ENCODE results near the gene CNNM3. TPM values are rescaled to one million over a fixed set of nuclear protein-coding genes. Genes with fewer than 3 reads are reported as not detected.
"Not testable (repeated sequence)": the region's sequence is repeated elsewhere in the genome, so short reads cannot be mapped to it uniquely, and the experiment has no call there.

CNNM3 gene
- total RNA-seq, 1 donor from 2014 or later = 14.7 TPM

DNA sequence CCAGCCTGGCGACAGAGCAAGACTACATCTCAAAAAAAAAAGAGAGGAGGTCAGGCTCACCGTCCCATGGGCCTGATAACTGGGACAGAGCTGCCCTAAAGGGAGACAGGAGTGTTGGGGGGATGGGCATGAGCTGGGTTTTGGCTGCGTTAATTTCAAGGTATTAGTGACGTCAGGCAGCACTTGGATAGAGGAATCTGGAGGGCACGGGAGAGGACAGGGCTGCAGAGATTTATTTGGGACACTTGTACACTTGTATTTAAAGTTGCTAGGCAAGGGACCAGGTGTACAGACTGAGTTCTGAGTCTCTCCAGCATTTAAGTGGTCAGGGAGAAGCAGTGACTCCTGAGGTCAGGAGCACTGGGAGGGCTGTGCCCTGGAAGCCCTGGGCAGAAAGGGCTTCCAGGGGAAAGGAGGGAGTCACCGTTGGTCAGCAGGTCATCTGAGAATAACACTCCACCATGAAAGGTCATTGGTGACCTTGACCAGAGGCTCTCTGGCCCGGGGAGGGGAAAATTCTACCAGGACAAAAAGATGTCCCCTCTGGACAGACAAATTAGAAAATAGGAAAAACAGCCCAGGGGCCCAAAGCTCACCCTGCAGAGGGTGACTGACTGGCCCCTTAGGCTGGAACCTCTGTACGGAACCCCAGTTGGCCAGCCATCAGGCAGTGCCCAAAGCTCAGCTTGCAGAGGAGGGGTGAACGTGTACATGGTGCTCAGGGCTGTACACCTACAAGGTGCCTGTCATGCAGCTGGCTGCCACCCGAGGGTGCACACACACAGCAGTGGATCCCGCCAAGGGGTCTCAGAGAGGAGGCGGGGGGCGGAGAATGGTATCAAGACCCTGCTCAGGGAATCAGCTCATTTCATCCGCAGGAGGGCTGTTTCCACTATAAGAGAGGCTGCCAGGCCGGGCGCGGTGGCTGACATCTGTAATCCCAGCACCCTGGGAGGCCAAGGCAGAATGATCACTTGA lies 23.0 kb upstream of the CNNM3 start:
- no peak for DNase-seq (ENCODE audit: low spot score)
- no peaks in the 10 kb centered on the region for H3K36me3 Mint-ChIP-seq (ENCODE audit: low read depth, unreplicated experiment)
- no peaks in the 10 kb centered on the region for H3K9me3 Mint-ChIP-seq (ENCODE audit: unreplicated experiment)
- TF ChIP-seq CTCF (IDR thresholded peaks at IDR 0.05; ENCODE audit: unreplicated experiment) = no peak
- H3K4me3 Mint-ChIP-seq (ENCODE audit: unreplicated experiment) = no peak overlapping the region
- peaks cover 2% of the 10 kb centered on the region for H3K27me3 Mint-ChIP-seq (ENCODE audit: unreplicated experiment)
- no peak overlapping the region for H3K27ac Mint-ChIP-seq (ENCODE audit: unreplicated experiment)
- H3K4me1 Mint-ChIP-seq (ENCODE audit: unreplicated experiment) = no peaks in the 10 kb centered on the region

- no peak for DNase-seq (ENCODE audit: low spot score)
- Mint-ChIP-seq H3K27me3 (ENCODE audit: unreplicated experiment) (peaks cover 4% of the 10 kb centered on the region), H3K4me3 (ENCODE audit: unreplicated experiment) (no peak overlapping the region), H3K36me3 (ENCODE audit: low read depth, unreplicated experiment) (peaks cover 5% of the 10 kb centered on the region), H3K27ac (ENCODE audit: unreplicated experiment) (no peak overlapping the region), H3K4me1 (ENCODE audit: unreplicated experiment) (peaks cover 3% of the 10 kb centered on the region), H3K9me3 (ENCODE audit: unreplicated experiment) (no peaks in the 10 kb centered on the region)
- no peak for TF ChIP-seq CTCF (IDR thresholded peaks at IDR 0.05; ENCODE audit: unreplicated experiment)
These were observed 21.0 kb upstream of the CNNM3 start for GRCh38 chr2:96795076-96795475.

DNA sequence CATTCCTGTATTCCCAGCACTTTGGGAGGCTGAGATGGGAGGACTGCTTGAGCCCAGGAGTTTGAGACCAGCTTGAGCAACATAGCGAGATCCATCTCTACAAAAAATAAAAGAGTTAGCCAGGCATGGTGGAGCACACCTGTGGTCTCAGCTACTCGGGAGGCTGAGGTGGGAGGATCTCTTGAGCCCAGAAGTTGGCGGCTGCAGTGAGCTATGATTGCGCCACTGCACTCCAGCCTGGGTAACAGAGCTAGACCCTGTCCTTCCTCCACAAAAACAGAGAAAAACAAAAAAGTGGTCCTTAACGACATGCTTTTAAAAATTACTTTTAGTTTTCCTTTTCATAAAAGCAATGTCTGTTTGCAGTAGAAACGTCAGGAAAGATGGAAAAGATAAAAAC lies 19.6 kb upstream of the CNNM3 start:
- H3K9me3 Mint-ChIP-seq (ENCODE audit: unreplicated experiment); H3K4me3 Mint-ChIP-seq (ENCODE audit: unreplicated experiment); H3K36me3 Mint-ChIP-seq (ENCODE audit: low read depth, unreplicated experiment); H3K27ac Mint-ChIP-seq (ENCODE audit: unreplicated experiment); H3K27me3 Mint-ChIP-seq (ENCODE audit: unreplicated experiment); DNase-seq (ENCODE audit: low spot score); H3K4me1 Mint-ChIP-seq (ENCODE audit: unreplicated experiment): not testable (repeated sequence)

DNA sequence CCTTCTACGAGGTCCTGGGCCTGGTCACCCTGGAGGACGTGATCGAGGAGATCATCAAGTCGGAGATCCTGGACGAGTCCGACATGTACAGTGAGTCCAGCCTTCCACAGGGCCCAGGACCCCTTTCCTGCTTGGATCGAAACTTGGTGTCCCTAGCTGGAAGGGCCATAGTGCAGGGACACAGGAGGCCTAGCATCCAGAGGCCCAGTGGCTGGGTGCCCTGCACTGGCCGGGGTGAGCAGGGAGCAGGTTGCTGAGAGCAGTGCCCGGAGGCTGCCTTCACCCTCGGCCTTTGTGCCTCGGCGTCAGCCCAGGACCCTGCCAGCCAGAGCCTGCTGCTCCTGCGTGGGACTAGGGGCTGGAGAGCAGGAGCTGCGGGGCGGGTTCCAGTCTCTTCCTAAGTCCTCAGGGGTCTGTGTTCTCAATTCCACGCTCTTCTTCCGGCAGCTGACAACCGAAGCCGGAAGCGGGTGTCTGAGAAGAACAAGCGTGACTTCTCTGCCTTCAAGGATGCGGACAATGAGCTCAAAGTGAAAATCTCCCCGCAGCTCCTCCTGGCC lies 18.9 kb upstream of the CNNM3 start:
- DNase-seq (ENCODE audit: low spot score) = no peak
- no peak for TF ChIP-seq CTCF (IDR thresholded peaks at IDR 0.05; ENCODE audit: unreplicated experiment)
- Mint-ChIP-seq H3K4me1 (ENCODE audit: unreplicated experiment) (peaks cover 3% of the 10 kb centered on the region), H3K27me3 (ENCODE audit: unreplicated experiment) (peaks cover 4% of the 10 kb centered on the region), H3K9me3 (ENCODE audit: unreplicated experiment) (no peaks in the 10 kb centered on the region), H3K36me3 (ENCODE audit: low read depth, unreplicated experiment) (peaks cover 5% of the 10 kb centered on the region), H3K4me3 (ENCODE audit: unreplicated experiment) (no peak overlapping the region), H3K27ac (ENCODE audit: unreplicated experiment) (no peak overlapping the region)

DNA sequence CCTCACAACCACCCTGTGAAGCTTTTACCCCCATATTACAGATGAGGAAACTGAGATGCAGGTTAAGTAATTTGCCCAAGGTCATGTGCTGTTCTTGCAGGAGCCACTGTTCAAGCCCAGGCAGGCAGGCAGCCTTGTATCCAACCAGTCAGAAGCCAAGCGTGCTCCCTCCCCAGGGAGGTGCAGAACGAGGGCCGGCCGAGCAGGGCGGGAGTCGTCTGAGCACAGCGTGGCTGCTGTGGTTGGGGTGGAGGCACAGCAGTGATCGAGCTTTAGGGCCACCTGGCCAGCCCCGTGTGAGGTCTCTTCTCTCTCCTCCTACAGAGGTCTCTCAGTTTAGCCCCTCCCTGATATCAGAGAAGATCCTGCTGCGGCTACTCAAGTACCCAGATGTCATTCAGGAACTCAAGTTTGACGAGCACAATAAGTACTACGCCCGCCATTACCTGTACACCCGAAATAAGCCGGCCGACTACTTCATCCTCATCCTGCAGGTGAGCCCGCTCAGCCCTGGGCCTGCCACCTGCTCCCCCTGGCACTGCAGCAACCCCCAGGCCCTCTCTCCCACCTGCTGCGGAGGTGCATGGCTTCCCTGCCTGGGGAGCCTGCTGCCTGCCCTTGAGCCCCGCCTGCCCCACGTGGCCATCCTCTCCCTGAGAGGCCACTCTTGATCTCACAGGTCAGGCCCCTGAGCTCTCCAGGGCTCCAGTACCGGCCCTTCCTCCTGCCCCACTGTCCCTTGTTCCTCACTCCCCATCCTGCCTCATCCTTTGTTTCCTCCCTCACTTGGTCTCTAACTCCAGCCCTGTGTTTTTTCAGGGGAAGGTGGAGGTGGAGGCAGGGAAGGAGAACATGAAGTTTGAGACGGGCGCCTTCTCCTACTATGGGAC lies 17.1 kb upstream of the CNNM3 start:
- no peak overlapping the region for H3K27ac Mint-ChIP-seq (ENCODE audit: unreplicated experiment)
- peaks cover 6% of the 10 kb centered on the region for H3K27me3 Mint-ChIP-seq (ENCODE audit: unreplicated experiment)
- H3K4me1 Mint-ChIP-seq (ENCODE audit: unreplicated experiment) = peaks cover 3% of the 10 kb centered on the region
- no peak for DNase-seq (ENCODE audit: low spot score)
- H3K9me3 Mint-ChIP-seq (ENCODE audit: unreplicated experiment) = no peaks in the 10 kb centered on the region
- TF ChIP-seq CTCF (IDR thresholded peaks at IDR 0.05; ENCODE audit: unreplicated experiment) = no peak
- no peak overlapping the region for H3K4me3 Mint-ChIP-seq (ENCODE audit: unreplicated experiment)
- H3K36me3 Mint-ChIP-seq (ENCODE audit: low read depth, unreplicated experiment) = peaks cover 5% of the 10 kb centered on the region

All from endothelial cell (in vitro differentiated cells).